HepG2 (cell line): ENCODE results near the gene SF3B6. TPM values are rescaled to one million over a fixed set of nuclear protein-coding genes. Genes with fewer than 3 reads are reported as not detected.

Experiments
- ARID4A ChIP-seq: sonication (generic); formaldehyde crosslinking; IDR thresholded peaks from 2 replicates; pipeline ENCODE4 v1.5.0; 2020; ENCODE audit warnings: mild to moderate bottlenecking, missing genetic modification reagents, borderline replicate concordance
- LRRFIP1 ChIP-seq: sonication (generic); formaldehyde crosslinking; conservative IDR thresholded peaks from 2 replicates; pipeline ENCODE4 v1.4.0; 2020; ENCODE audit warnings: missing genetic modification reagents
- MIXL1 ChIP-seq: IDR thresholded peaks from 2 replicates; pipeline ENCODE4 v1.6.1; 2016
- MTERF4 ChIP-seq: sonication (generic); formaldehyde crosslinking; IDR thresholded peaks from 2 replicates; pipeline ENCODE4 v1.8.0; 2023; ENCODE audit warnings: mild to moderate bottlenecking, missing genetic modification reagents
- MYC ChIP-seq: sonication (generic); formaldehyde crosslinking; IDR thresholded peaks from 2 replicates; pipeline ENCODE4 v1.9.0; 2021; ENCODE audit warnings: missing genetic modification reagents, borderline replicate concordance
- NR2F1 ChIP-seq, 2 experiments: fragments of 450-650 bp in 1 of 2; formaldehyde crosslinking in 1 of 2; IDR thresholded peaks; 2 replicates each; pipeline versions ENCODE4 v1.5.0 to v1.6.1; 2016 to 2020; ENCODE audit warnings: mild to moderate bottlenecking in 1 of 2, missing compliant biosample characterization in 1 of 2, missing genetic modification reagents in 1 of 2, moderate library complexity in 1 of 2
- REXO4 ChIP-seq: sonication (generic); formaldehyde crosslinking; IDR thresholded peaks from 2 replicates; pipeline ENCODE4 v1.8.0; 2022; ENCODE audit warnings: missing genetic modification reagents, mild to moderate bottlenecking, borderline replicate concordance
- SMAD9 ChIP-seq: sonication (generic); formaldehyde crosslinking; IDR thresholded peaks from 2 replicates; pipeline ENCODE4 v1.5.1; 2020; ENCODE audit warnings: mild to moderate bottlenecking, missing genetic modification reagents
- SOX13 ChIP-seq, 3 experiments: fragments of 450-650 bp in 1 of 3; sonication (generic) in 1 of 3; formaldehyde crosslinking in 1 of 3; IDR thresholded peaks in 2 of 3; conservative IDR thresholded peaks in 1 of 3; 2 replicates each; pipeline versions ENCODE4 v1.5.0 to v1.6.1; 2016 to 2020; ENCODE audit warnings: antibody characterized with exemption in 1 of 3, mild to moderate bottlenecking in 1 of 3, missing compliant biosample characterization in 1 of 3, missing genetic modification reagents in 1 of 3, moderate library complexity in 1 of 3
- TERF1 ChIP-seq: sonication (generic); formaldehyde crosslinking; IDR thresholded peaks from 2 replicates; pipeline ENCODE4 v1.8.0; 2022; ENCODE audit warnings: mild to moderate bottlenecking, missing genetic modification reagents, moderate library complexity
- THAP8 ChIP-seq: sonication (generic); formaldehyde crosslinking; IDR thresholded peaks from 2 replicates; pipeline ENCODE4 v1.5.1; 2020; ENCODE audit warnings: missing genetic modification reagents, mild to moderate bottlenecking, borderline replicate concordance
- ZFP41 ChIP-seq: sonication (generic); formaldehyde crosslinking; IDR thresholded peaks from 2 replicates; pipeline ENCODE4 v1.4.0; 2020; ENCODE audit warnings: mild to moderate bottlenecking, missing genetic modification reagents, borderline replicate concordance
- ZNF501 ChIP-seq: sonication (generic); formaldehyde crosslinking; IDR thresholded peaks from 2 replicates; pipeline ENCODE4 v1.5.1; 2020; ENCODE audit warnings: mild to moderate bottlenecking, moderate library complexity, missing genetic modification reagents
- ZNF564 ChIP-seq: sonication (generic); formaldehyde crosslinking; IDR thresholded peaks from 2 replicates; pipeline ENCODE4 v1.8.1; 2023; ENCODE audit warnings: mild to moderate bottlenecking, missing genetic modification reagents
- ZNF83 ChIP-seq: sonication (generic); formaldehyde crosslinking; IDR thresholded peaks from 2 replicates; pipeline ENCODE4 v1.4.0; 2020; ENCODE audit warnings: missing genetic modification reagents, mild to moderate bottlenecking, borderline replicate concordance
- polyA plus RNA-seq, 8 experiments: library from polyadenylated mRNA; depleted of rRNA in 3 of 8; stranded (reverse) in 7 of 8; unstranded in 1 of 8; fragments of >200 nt; fragmentation: Illumina TruSeq in 4 of 8; extraction: Trizol in 4 of 8; gene quantifications; 2 replicates each; pipeline versions ENCODE4 v1.2.1 to v1.2.3, GENCODE V29; 2011 to 2016; ENCODE audit warnings: low read depth in 4 of 8, missing spikeins in 1 of 8, mixed read lengths in 1 of 8; ENCODE audit not compliant: insufficient read depth in 1 of 8
- total RNA-seq, 5 experiments: library from RNA; depleted of rRNA; stranded (reverse); fragments of >200 nt; fragmentation: Illumina TruSeq; extraction: Trizol; gene quantifications; 2 replicates each; pipeline ENCODE4 v1.2.3, GENCODE V29; 2016; ENCODE audit warnings: low read depth in 1 of 5

Gene SF3B6
- total and polyA plus RNA-seq, 2 of the 13 experiments (the other 11 are each of a cell fraction or from before 2014, with no cell fraction given): 177 to 182 TPM

- peak; percentile 84; the same call in 1 of the 2 replicates for TF ChIP-seq TERF1 (CRISPR knock-in tag)
- 0 out of 2 replicates have a peak, but pooled peaks have one; percentile 69 for TF ChIP-seq REXO4
- peak; percentile 72; the same call in 1 of the 2 replicates for TF ChIP-seq MYC (CRISPR knock-in tag)
- peak; percentile 90; the same call in 1 of the 2 replicates for TF ChIP-seq ZNF564 (CRISPR knock-in tag)
- TF ChIP-seq LRRFIP1: no peak
- no peak for TF ChIP-seq MTERF4 (CRISPR knock-in tag)
- TF ChIP-seq SOX13 (IDR thresholded peaks at IDR 0.05): no peak
- TF ChIP-seq SOX13 (CRISPR knock-in tag; conservative IDR thresholded peaks at IDR 0.05 in 1 of 2, IDR thresholded peaks at IDR 0.05 in 1 of 2): peak in 1 of 2 experiments; percentile 7; a peak in 2 of 4 replicates
- TF ChIP-seq THAP8 (CRISPR knock-in tag): 0 out of 2 replicates have a peak, but pooled peaks have one; percentile 28
- peak; percentile 95 for TF ChIP-seq ZFP41 (CRISPR knock-in tag)
- no peak for TF ChIP-seq MIXL1 (CRISPR knock-in tag)
- TF ChIP-seq ZNF501 (CRISPR knock-in tag): peak; percentile 74; the same call in 1 of the 2 replicates
- no peak for TF ChIP-seq NR2F1 (CRISPR knock-in tag; IDR thresholded peaks at IDR 0.05)
- TF ChIP-seq SMAD9: no peak
- TF ChIP-seq ZNF83 (CRISPR knock-in tag): peak; percentile 96; the same call in 1 of the 2 replicates
- TF ChIP-seq ARID4A (CRISPR knock-in tag): peak; percentile 84; the same call in 1 of the 2 replicates
Measured at GRCh38 chr2:24123195-24123921, 47.2 kb upstream of the SF3B6 start, which contains the start of the genes FAM228B and PFN4 (continued).
